Kidney tubule cell (primary cell): ENCODE results near the gene GLS2.
"Not testable (repeated sequence)": the region's sequence is repeated elsewhere in the genome, so short reads cannot be mapped to it uniquely, and the experiment has no call there.

ENCODE experiments used
- DNase-seq: peaks from one replicate; pipeline ENCODE4 v3.0.0-alpha.2; 2018; ENCODE audit warnings: low spot score

Gene GLS2

GRCh38 chr12:56448860-56449621 lies 38.9 kb downstream of the GLS2 start, which contains the start of gene TIMELESS:
Gene TIMELESS (minus strand): TSS chr12:56449426. CDS start chr12:56434170, 15,256 bp downstream.
- DNase-seq = peak; percentile 89

GRCh38 chr12:56443208-56443607 lies 44.8 kb downstream of the GLS2 start:
- DNase-seq = not testable (repeated sequence)

- DNase-seq = no peak
Measured at GRCh38 chr12:56437430-56438176, 50.4 kb downstream of the GLS2 start.

- no peak for DNase-seq
Measured at GRCh38 chr12:56434828-56435227, 53.1 kb downstream of the GLS2 start.

- no peak for DNase-seq
Measured at GRCh38 chr12:56431850-56432249, 56.1 kb downstream of the GLS2 start.

- no peak for DNase-seq
Measured at GRCh38 chr12:56431288-56431687, 56.7 kb downstream of the GLS2 start.

- no peak for DNase-seq
Measured at GRCh38 chr12:56425940-56426438, 62.0 kb downstream of the GLS2 start.

GRCh38 chr12:56425193-56425592 lies 62.8 kb downstream of the GLS2 start:
- no peak for DNase-seq
